ENCODE data around the gene LAMB3. TPM values are rescaled to one million over a fixed set of nuclear protein-coding genes. Genes with fewer than 3 reads are reported as not detected.
"Not testable (repeated sequence)": the region's sequence is repeated elsewhere in the genome, so short reads cannot be mapped to it uniquely, and the experiment has no call there.

Gene LAMB3
- 3.9 and 14.2 TPM in 2 replicates for total RNA-seq

- no peak for DNase-seq (ENCODE audit: low read depth)
- no peak within 1 kb of the TSS for H3K4me3 ChIP-seq (ENCODE audit: low read depth, low read length)
- no peak for TF ChIP-seq CTCF (IDR thresholded peaks at IDR 0.05; ENCODE audit: insufficient read depth, low read depth, low read length)
Observed at GRCh38 chr1:209652121-209652735, at the start of gene LAMB3. Gene LAMB3, minus strand, starts transcription at chr1:209652425. Its CDS starts 1,481 bp downstream, at chr1:209650944.

- not testable (repeated sequence) for DNase-seq (ENCODE audit: low read depth); H3K4me3 ChIP-seq (ENCODE audit: low read depth, low read length)
Observed at GRCh38 chr1:209700686-209701085, 48.5 kb upstream of the LAMB3 start.

- H3K4me3 ChIP-seq (ENCODE audit: low read depth, low read length): no peak overlapping the region
- no peak for TF ChIP-seq CTCF (IDR thresholded peaks at IDR 0.05; ENCODE audit: insufficient read depth, low read depth, low read length)
- DNase-seq (ENCODE audit: low read depth): peak; percentile 69
Observed at GRCh38 chr1:209697126-209697525, 44.9 kb upstream of the LAMB3 start.

- no peak for DNase-seq (ENCODE audit: low read depth)
- H3K4me3 ChIP-seq (ENCODE audit: low read depth, low read length): no peak overlapping the region
- TF ChIP-seq CTCF (IDR thresholded peaks at IDR 0.05; ENCODE audit: insufficient read depth, low read depth, low read length): no peak
Observed at GRCh38 chr1:209696673-209697072, 44.4 kb upstream of the LAMB3 start.

GRCh38 chr1:209692745-209693504 lies 40.7 kb upstream of the LAMB3 start:
- peak; percentile 90 for DNase-seq (ENCODE audit: low read depth)
- peak; percentile 80 for TF ChIP-seq CTCF (IDR thresholded peaks at IDR 0.05; ENCODE audit: insufficient read depth, low read depth, low read length)
- no peak overlapping the region for H3K4me3 ChIP-seq (ENCODE audit: low read depth, low read length)

- no peak overlapping the region for H3K4me3 ChIP-seq (ENCODE audit: low read depth, low read length)
Observed at GRCh38 chr1:209692296-209692695, 40.1 kb upstream of the LAMB3 start.

More at GRCh38 chr1:209692296-209692695, 40.1 kb upstream of the LAMB3 start:
- no peak for TF ChIP-seq CTCF (IDR thresholded peaks at IDR 0.05; ENCODE audit: insufficient read depth, low read depth, low read length)
- DNase-seq (ENCODE audit: low read depth): no peak

Measured in fibroblast of villous mesenchyme (primary cell).